ENCODE data around the gene MYLIP.

DNA sequence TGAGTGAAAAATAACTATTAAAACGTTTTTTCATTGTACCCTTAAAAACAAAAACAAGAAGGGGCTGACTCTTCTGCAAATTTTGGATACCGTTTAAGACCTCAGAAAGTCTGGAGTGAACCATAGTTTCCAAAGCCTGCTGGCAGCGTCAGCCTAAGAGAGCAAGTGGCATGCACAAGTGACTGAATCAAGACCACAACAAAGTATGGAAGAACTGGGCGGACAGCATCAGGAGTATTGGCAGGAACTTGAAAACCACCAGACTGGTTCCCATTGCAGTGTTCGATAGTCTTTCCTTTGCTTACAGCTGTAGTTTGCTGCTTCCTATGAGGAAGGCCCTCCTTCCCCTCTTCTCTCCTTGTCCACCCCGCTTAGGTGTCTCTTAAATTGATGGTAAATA, 33.7 kb upstream of the MYLIP start:
- TF ChIP-seq POLR2A (IDR thresholded peaks at IDR 0.05): no peak
- TF ChIP-seq, protein P1, sequence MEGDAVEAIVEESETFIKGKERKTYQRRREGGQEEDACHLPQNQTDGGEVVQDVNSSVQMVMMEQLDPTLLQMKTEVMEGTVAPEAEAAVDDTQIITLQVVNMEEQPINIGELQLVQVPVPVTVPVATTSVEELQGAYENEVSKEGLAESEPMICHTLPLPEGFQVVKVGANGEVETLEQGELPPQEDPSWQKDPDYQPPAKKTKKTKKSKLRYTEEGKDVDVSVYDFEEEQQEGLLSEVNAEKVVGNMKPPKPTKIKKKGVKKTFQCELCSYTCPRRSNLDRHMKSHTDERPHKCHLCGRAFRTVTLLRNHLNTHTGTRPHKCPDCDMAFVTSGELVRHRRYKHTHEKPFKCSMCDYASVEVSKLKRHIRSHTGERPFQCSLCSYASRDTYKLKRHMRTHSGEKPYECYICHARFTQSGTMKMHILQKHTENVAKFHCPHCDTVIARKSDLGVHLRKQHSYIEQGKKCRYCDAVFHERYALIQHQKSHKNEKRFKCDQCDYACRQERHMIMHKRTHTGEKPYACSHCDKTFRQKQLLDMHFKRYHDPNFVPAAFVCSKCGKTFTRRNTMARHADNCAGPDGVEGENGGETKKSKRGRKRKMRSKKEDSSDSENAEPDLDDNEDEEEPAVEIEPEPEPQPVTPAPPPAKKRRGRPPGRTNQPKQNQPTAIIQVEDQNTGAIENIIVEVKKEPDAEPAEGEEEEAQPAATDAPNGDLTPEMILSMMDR (IDR thresholded peaks at IDR 0.05): no peak
